ENCODE results near the gene F12.

DNA sequence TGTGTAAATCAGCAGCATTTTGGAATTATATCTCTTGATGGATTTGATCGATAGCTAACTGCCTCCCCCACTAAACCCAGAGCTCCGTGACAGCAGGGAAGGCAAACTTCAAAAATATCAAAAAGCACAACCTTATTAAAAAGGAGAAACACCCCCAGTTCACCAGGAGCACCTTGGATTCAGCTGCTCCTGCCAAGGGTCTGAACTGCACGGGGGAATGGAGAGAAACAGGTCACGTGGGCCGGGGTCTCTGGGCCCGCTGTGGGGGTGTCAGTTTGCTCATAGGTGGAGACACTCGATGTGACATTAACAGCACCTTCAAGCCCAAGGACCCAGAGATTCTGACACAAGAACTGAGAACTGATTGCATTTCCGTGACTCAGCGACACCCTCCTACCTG is 26.2 kb downstream of the F12 start:
- TF ChIP-seq, protein P1, sequence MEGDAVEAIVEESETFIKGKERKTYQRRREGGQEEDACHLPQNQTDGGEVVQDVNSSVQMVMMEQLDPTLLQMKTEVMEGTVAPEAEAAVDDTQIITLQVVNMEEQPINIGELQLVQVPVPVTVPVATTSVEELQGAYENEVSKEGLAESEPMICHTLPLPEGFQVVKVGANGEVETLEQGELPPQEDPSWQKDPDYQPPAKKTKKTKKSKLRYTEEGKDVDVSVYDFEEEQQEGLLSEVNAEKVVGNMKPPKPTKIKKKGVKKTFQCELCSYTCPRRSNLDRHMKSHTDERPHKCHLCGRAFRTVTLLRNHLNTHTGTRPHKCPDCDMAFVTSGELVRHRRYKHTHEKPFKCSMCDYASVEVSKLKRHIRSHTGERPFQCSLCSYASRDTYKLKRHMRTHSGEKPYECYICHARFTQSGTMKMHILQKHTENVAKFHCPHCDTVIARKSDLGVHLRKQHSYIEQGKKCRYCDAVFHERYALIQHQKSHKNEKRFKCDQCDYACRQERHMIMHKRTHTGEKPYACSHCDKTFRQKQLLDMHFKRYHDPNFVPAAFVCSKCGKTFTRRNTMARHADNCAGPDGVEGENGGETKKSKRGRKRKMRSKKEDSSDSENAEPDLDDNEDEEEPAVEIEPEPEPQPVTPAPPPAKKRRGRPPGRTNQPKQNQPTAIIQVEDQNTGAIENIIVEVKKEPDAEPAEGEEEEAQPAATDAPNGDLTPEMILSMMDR (IDR thresholded peaks at IDR 0.05; ENCODE audit: low read depth, low read length): no peak
- no peak for TF ChIP-seq POLR2A (IDR thresholded peaks at IDR 0.05; ENCODE audit: extremely low read depth, insufficient read length)

All from NB4 (cell line).